Heart left ventricle (tissue), 16 donors: ENCODE measurements around the gene GNL1. TPM values are rescaled to one million over a fixed set of nuclear protein-coding genes. Genes with fewer than 3 reads are reported as not detected.

Experiments used
- ATAC-seq, 4 donors: fragments of 200-7000 bp; cut with Tn5 transposase; one replicate each; pipeline ENCODE4 v1.9.1; 2020 to 2022; ENCODE audit warnings: moderate library complexity in 4 of 4, mild to moderate bottlenecking in 3 of 4, moderate number of reproducible peaks in 1 of 4
- DNase-seq, 5 donors: peaks; one replicate each; pipeline ENCODE4 v3.0.0-alpha.2; 2020
- H3K27ac ChIP-seq, 12 donors: fragments of 200-600 bp; sonication (generic) in 4 of 12; one replicate each; pipeline versions ENCODE4 v1.5.0 to v1.8.0; 2016 to 2022; ENCODE audit warnings: mild to moderate bottlenecking in 2 of 12
- H3K27me3 ChIP-seq, 9 donors: fragments of 200-600 bp; sonication (generic) in 2 of 9; one replicate each; pipeline versions ENCODE4 v1.5.1 to v1.8.0; 2016 to 2022; ENCODE audit warnings: mild to moderate bottlenecking in 3 of 9
- H3K36me3 ChIP-seq, 9 donors: fragments of 200-600 bp; sonication (generic) in 2 of 9; one replicate each; pipeline versions ENCODE4 v1.5.0 to v1.8.0; 2018 to 2022; ENCODE audit warnings: mild to moderate bottlenecking in 2 of 9
- H3K4me1 ChIP-seq, 12 donors: fragments of 200-600 bp; sonication (generic) in 4 of 12; one replicate each; pipeline versions ENCODE4 v1.5.0 to v1.8.0; 2016 to 2022; ENCODE audit warnings: mild to moderate bottlenecking in 3 of 12
- H3K4me3 ChIP-seq, 12 donors: fragments of 200-600 bp; sonication (generic) in 4 of 12; one replicate each; pipeline versions ENCODE4 v1.5.0 to v1.8.0; 2017 to 2022; ENCODE audit warnings: mild to moderate bottlenecking in 9 of 12, moderate library complexity in 4 of 12
- H3K9me3 ChIP-seq, 12 donors: fragments of 200-600 bp; sonication (generic) in 4 of 12; one replicate each; pipeline versions ENCODE4 v1.5.0 to v1.8.0; 2016 to 2022; ENCODE audit warnings: mild to moderate bottlenecking in 1 of 12
- CTCF ChIP-seq, 12 donors: fragments of 200-600 bp; sonication (generic) in 4 of 12; IDR thresholded peaks; one replicate each; pipeline versions ENCODE4 v1.5.0 to v1.8.0; 2018 to 2022; ENCODE audit warnings: antibody characterized with exemption in 12 of 12, mild to moderate bottlenecking in 5 of 12
- POLR2A ChIP-seq, 2 donors: fragments of 450-650 bp; IDR thresholded peaks; one replicate each; pipeline ENCODE4 v1.6.1; 2017; ENCODE audit warnings: antibody characterized with exemption in 2 of 2, mild to moderate bottlenecking in 2 of 2, moderate library complexity in 2 of 2
- WGBS, 4 donors: extraction: QIAGEN DNeasy Blood & Tissue Kit in 2 of 4; methylation state at CpG; one replicate each; pipeline versions ENCODE4 v1.1.5 to v1.1.7; 2013 to 2018; 5-methylcytosine and 5-hydroxymethylcytosine counted together
- intact Hi-C, 10 donors: fragments of 100-400 bp; cut with DNase I; formaldehyde crosslinking; loops; one replicate each; pipeline versions ENCODE4 v1.11.1 to v1.14.2; 2022
- long read RNA-seq, 3 donors: library from polyadenylated mRNA; unstranded; transcript quantifications; one replicate each; pipeline ENCODE4 v2.0.0, GENCODE V29; 2020 to 2021
- polyA plus RNA-seq, 2 donors: library from polyadenylated mRNA; stranded (reverse); fragments of 200-250 nt; gene quantifications; one replicate each; pipeline ENCODE4 v1.2.3, GENCODE V29; 2013
- total RNA-seq, 9 donors: library from RNA; depleted of rRNA in 2 of 9; stranded (reverse); fragments of >200 nt in 2 of 9; fragmentation: NEBNext Ultra II Directional in 3 of 9; extraction: Animal tissue kit (Norgen Biotek cat#: 25700) in 3 of 9; gene quantifications; one replicate each; pipeline versions ENCODE4 v1.1.0 to v1.2.4, GENCODE V29; 2016 to 2023
- donor health status: ischemic (EF 13 %, LVEDD 7.1; RV severe dilation, severe dysfunction).
- donor health status: healthy with polysubstance abuse.
- donor health status: DM: no; HTN: yes; CAD: no.
- donor health status: DM: no; HTN: no; CAD: no.
- donor health status: ischemic (EF 25% LVEDD 6.9; RV normal size, moderate dysfunction).
- donor health status: ischemic (EF 25% LVEDD 5.7; RV mildly dilated, moderate dysfunction).
- donor health status: healthy.
- donor health status: DM: yes; HTN: yes; CAD: no.
- donor health status: ischemic (EF 35%, LVEDD 5.7; RV mildly dilated, moderate dysfunction).
- donor health status: nonischemic (EF 11% LVEDD 7.7; RV severe dilation, severe dysfunction).
- donor health status: DM: yes; HTN: yes; CAD: no.
- donor health status: PGD.
- donor health status: ischemic (EF 29% LVEDD 5.4; RV normal size, mild dysfunction).
- donor health status: nonischemic (EF 23%, LVEDD 6.1; RV moderate dilation, normal function).

The GNL1 gene
- total RNA-seq (10 to 100 TPM in 8 of 9 donors, 1 to 10 TPM in 1; 9.1 to 32.4 (median 17.4) TPM), polyA plus RNA-seq (10 to 100 TPM; 17.7 to 33.5 TPM)
- long read RNA-seq, donor 1, full-length matches to known transcripts: 8 of 22 reads
- long read RNA-seq, donor 1, partial matches to known transcripts: 10 of 22 reads
- long read RNA-seq, donor 1, other reads (novel, unspliced or antisense): 4 of 22 reads
- long read RNA-seq, donor 2, full-length matches to known transcripts: 55 of 79 reads
- long read RNA-seq, donor 2, partial matches to known transcripts: 17 of 79 reads
- long read RNA-seq, donor 2, other reads (novel, unspliced or antisense): 7 of 79 reads
- long read RNA-seq, donor 3, full-length matches to known transcripts: 9 of 15 reads
- long read RNA-seq, donor 3, partial matches to known transcripts: 4 of 15 reads
- long read RNA-seq, donor 3, other reads (novel, unspliced or antisense): 2 of 15 reads

GRCh38 chr6:30556066-30556905 lies at the start of gene GNL1:
Gene GNL1, minus strand, starts transcription at chr6:30556489. Its CDS starts 286 bp downstream, at chr6:30556203.
- Histone ChIP-seq H3K4me3 (peak within 1 kb of the TSS; percentile 73 to 99 (median 90)), H3K36me3 (peaks cover 0 to 40% (median 29%) of the 10 kb centered on the region in 9 donors), H3K27ac (peak within 1 kb of the TSS; percentile 95 to 99 (median 98)), H3K4me1 (peaks cover 0 to 30% (median 17%) of the 10 kb centered on the region in 12 donors), H3K9me3 (no peaks in the 10 kb centered on the region), H3K27me3 (no peaks in the 10 kb centered on the region)
- TF ChIP-seq CTCF (IDR thresholded peaks at IDR 0.05) (peak in 1 of 12 donors; percentile 3), POLR2A (IDR thresholded peaks at IDR 0.05) (peak in 1 of 2 donors; percentile 42)
- DNase-seq: peak; percentile 93 to 96 (median 93)
- intact Hi-C loops: loop anchor here in 5 of 10 donors (1.0 to 10.0 kb wide), 8 partner anchors 15 to 169 kb away; partner anchors contain the start of genes ABCF1 (in 3 of the 5), MRPS18B (in 2 of the 5), PPP1R10 (in 2 of the 5) and TUBB (in 2 of the 5)
- ATAC-seq: peak; percentile 78 to 87 (median 82)
- WGBS, 4 donors: 0 to 1% (median 0%) methylated on average over 38 to 71 of the region's 71 CpGs

GRCh38 chr6:30603961-30604360 lies 47.7 kb upstream of the GNL1 start:
- Histone ChIP-seq H3K27me3 (no peaks in the 10 kb centered on the region), H3K36me3 (peaks cover 19 to 94% (median 88%) of the 10 kb centered on the region in 9 donors), H3K4me1 (peaks cover 0 to 12% (median 0%) of the 10 kb centered on the region in 12 donors), H3K9me3 (no peaks in the 10 kb centered on the region), H3K27ac (no peak overlapping the region), H3K4me3 (no peak overlapping the region)
- no peak for TF ChIP-seq CTCF (IDR thresholded peaks at IDR 0.05)
- no peak for TF ChIP-seq POLR2A (IDR thresholded peaks at IDR 0.05)
- DNase-seq (no peak), ATAC-seq (no peak)
- 91 to 97% (median 94%) methylated on average over 13 of the region's 13 CpGs for WGBS, 4 donors
- intact Hi-C loops: loop anchor here in 3 of 10 donors (5.0 kb wide), 2 partner anchors 57 to 122 kb away; no protein-coding TSS in a partner anchor

GRCh38 chr6:30601815-30602641 lies 45.7 kb upstream of the GNL1 start:
- no peak for TF ChIP-seq POLR2A (IDR thresholded peaks at IDR 0.05)
- TF ChIP-seq CTCF (IDR thresholded peaks at IDR 0.05): no peak
- no peak overlapping the region for H3K4me3 ChIP-seq
- ATAC-seq (peak in 2 of 4 donors; percentile 14 to 23), DNase-seq (no peak)
- intact Hi-C loops: loop anchor here in 3 of 10 donors (5.0 kb wide), 2 partner anchors 55 to 120 kb away; no protein-coding TSS in a partner anchor
- no peaks in the 10 kb centered on the region for H3K27me3 ChIP-seq
- 90 to 94% (median 92%) methylated on average over 21 to 39 of the region's 39 CpGs for WGBS, 4 donors
- peaks cover 0 to 11% (median 0%) of the 10 kb centered on the region in 12 donors for H3K4me1 ChIP-seq
- H3K27ac ChIP-seq: no peak overlapping the region
- peaks cover 19 to 75% (median 68%) of the 10 kb centered on the region in 9 donors for H3K36me3 ChIP-seq
- H3K9me3 ChIP-seq: no peaks in the 10 kb centered on the region
